Stimulated activated CD4-positive, alpha-beta T cell treated with anti-CD3 and anti-CD28 coated beads, Interleukin-1b, Interleukin-23, amount 100 ng/mL, for 1 hour (primary cell): Measurements from ENCODE around the gene RGS6.

Experiments
- DNase-seq, 2 donors: peaks; one replicate each; pipeline ENCODE4 v3.0.0-alpha.2; 2020; ENCODE audit warnings: low read depth in 2 of 2

The RGS6 gene

GRCh38 chr14:72311116-72311515 lies 378.9 kb downstream of the RGS6 start:
- no peak for DNase-seq

- DNase-seq: no peak
Measured at GRCh38 chr14:72311516-72311915, 379.3 kb downstream of the RGS6 start.

GRCh38 chr14:72314808-72315435 lies 382.7 kb downstream of the RGS6 start:
- DNase-seq: no peak

GRCh38 chr14:72315714-72316113 lies 383.5 kb downstream of the RGS6 start:
- DNase-seq: no peak

- no peak for DNase-seq
Measured at GRCh38 chr14:72318648-72319047, 386.4 kb downstream of the RGS6 start.

GRCh38 chr14:72332046-72332445 lies 399.8 kb downstream of the RGS6 start:
- DNase-seq: no peak

- no peak for DNase-seq
Measured at GRCh38 chr14:72332871-72333270, 400.6 kb downstream of the RGS6 start.

- DNase-seq: no peak
Measured at GRCh38 chr14:72333357-72333756, 401.1 kb downstream of the RGS6 start.

- no peak for DNase-seq
Measured at GRCh38 chr14:72336311-72336980, 404.2 kb downstream of the RGS6 start.

- no peak for DNase-seq
Measured at GRCh38 chr14:72341237-72341636, 409.0 kb downstream of the RGS6 start.

- no peak for DNase-seq
Measured at GRCh38 chr14:72341686-72342085, 409.5 kb downstream of the RGS6 start.

- no peak for DNase-seq
Measured at GRCh38 chr14:72347118-72347517, 414.9 kb downstream of the RGS6 start.

- DNase-seq: no peak
Measured at GRCh38 chr14:72350215-72350614, 418.0 kb downstream of the RGS6 start.

GRCh38 chr14:72352012-72352411 lies 419.8 kb downstream of the RGS6 start:
- no peak for DNase-seq

- DNase-seq: no peak
Measured at GRCh38 chr14:72366619-72367018, 434.4 kb downstream of the RGS6 start.

GRCh38 chr14:72369106-72369505 lies 436.9 kb downstream of the RGS6 start:
- DNase-seq: no peak

- no peak for DNase-seq
Measured at GRCh38 chr14:72377016-72377415, 444.8 kb downstream of the RGS6 start.

- no peak for DNase-seq
Measured at GRCh38 chr14:72380456-72380855, 448.2 kb downstream of the RGS6 start.

- no peak for DNase-seq
Measured at GRCh38 chr14:72383865-72384264, 451.6 kb downstream of the RGS6 start.

GRCh38 chr14:72387726-72388125 lies 455.5 kb downstream of the RGS6 start:
- DNase-seq: no peak

GRCh38 chr14:72389200-72389599 lies 457.0 kb downstream of the RGS6 start:
- no peak for DNase-seq

GRCh38 chr14:72401101-72401625 lies 468.9 kb downstream of the RGS6 start:
- DNase-seq: no peak

GRCh38 chr14:72401632-72402376 lies 469.6 kb downstream of the RGS6 start:
- DNase-seq: no peak
